Ascending aorta (tissue), 2 donors: ENCODE data around the gene KIF26B. TPM values are rescaled to one million over a fixed set of nuclear protein-coding genes. Genes with fewer than 3 reads are reported as not detected.
A peak's percentile ranks its signal among the peaks of the same experiment; 100 is the strongest.

ENCODE experiments used
- DNase-seq, 2 donors: peaks; one replicate each; pipeline ENCODE4 v3.0.0-alpha.2; 2019; ENCODE audit warnings: low spot score in 2 of 2
- H3K27ac ChIP-seq, 2 donors: fragments of 200-600 bp; sonication (generic); one replicate each; pipeline ENCODE4 v1.5.1; 2016 to 2017; ENCODE audit warnings: mild to moderate bottlenecking in 1 of 2
- H3K27me3 ChIP-seq: fragments of 200-600 bp; sonication (generic); one replicate; pipeline ENCODE4 v1.5.1; 2017
- H3K36me3 ChIP-seq, 2 donors: fragments of 200-600 bp; sonication (generic); one replicate each; pipeline ENCODE4 v1.5.1; 2016
- H3K4me1 ChIP-seq, 2 donors: fragments of 200-600 bp; sonication (generic); one replicate each; pipeline ENCODE4 v1.5.1; 2016 to 2017; ENCODE audit warnings: mild to moderate bottlenecking in 1 of 2
- H3K4me3 ChIP-seq, 2 donors: fragments of 200-600 bp; sonication (generic); one replicate each; pipeline ENCODE4 v1.5.1; 2016 to 2017; ENCODE audit warnings: mild to moderate bottlenecking in 1 of 2
- H3K9me3 ChIP-seq, 2 donors: fragments of 200-600 bp; sonication (generic); one replicate each; pipeline ENCODE4 v1.5.1; 2016
- CTCF ChIP-seq, 3 experiments: fragments of 200-600 bp in 2 of 3; fragments of 450-650 bp in 1 of 3; sonication (generic) in 2 of 3; IDR thresholded peaks; one replicate each; pipeline ENCODE4 v1.5.1; 2016 to 2019; ENCODE audit warnings: antibody characterized with exemption in 3 of 3, mild to moderate bottlenecking in 1 of 3, moderate library complexity in 1 of 3
- intact Hi-C: fragments of 100-400 bp; cut with DNase I; formaldehyde crosslinking; loops from one replicate; pipeline ENCODE4 v1.15.1; 2023
- total RNA-seq: library from RNA; depleted of rRNA; stranded (reverse); fragments of >200 nt; gene quantifications from one replicate; pipeline ENCODE4 v1.1.0, GENCODE V29; 2016

The KIF26B gene
- total RNA-seq, 1 donor from 2014 or later: not detected

GRCh38 chr1:245166471-245166885 lies 11.7 kb downstream of the KIF26B start:
- Histone ChIP-seq H3K4me3 (peak overlapping the region; percentile 31 to 42), H3K36me3 (no peaks in the 10 kb centered on the region), H3K27ac (no peak overlapping the region), H3K4me1 (no peaks in the 10 kb centered on the region), H3K27me3 (no peaks in the 10 kb centered on the region), H3K9me3 (no peaks in the 10 kb centered on the region)
- intact Hi-C loops: no loop called here
- no peak for TF ChIP-seq CTCF (IDR thresholded peaks at IDR 0.05)
- DNase-seq: no peak

GRCh38 chr1:245168086-245168485 lies 13.3 kb downstream of the KIF26B start:
- no peak for TF ChIP-seq CTCF (IDR thresholded peaks at IDR 0.05)
- Histone ChIP-seq H3K27ac (no peak overlapping the region), H3K9me3 (no peaks in the 10 kb centered on the region), H3K36me3 (no peaks in the 10 kb centered on the region), H3K4me3 (no peak overlapping the region), H3K4me1 (no peaks in the 10 kb centered on the region), H3K27me3 (no peaks in the 10 kb centered on the region)
- DNase-seq: peak in 1 of 2 donors; percentile 69
- intact Hi-C loops: no loop called here

GRCh38 chr1:245168906-245169305 lies 14.1 kb downstream of the KIF26B start:
- Histone ChIP-seq H3K4me1 (no peaks in the 10 kb centered on the region), H3K27me3 (no peaks in the 10 kb centered on the region)
- intact Hi-C loops: no loop called here

GRCh38 chr1:245169376-245169775 lies 14.6 kb downstream of the KIF26B start:
- no peaks in the 10 kb centered on the region for H3K27me3 ChIP-seq
- H3K9me3 ChIP-seq: no peaks in the 10 kb centered on the region
- TF ChIP-seq CTCF (IDR thresholded peaks at IDR 0.05): no peak
- no peaks in the 10 kb centered on the region for H3K4me1 ChIP-seq
- DNase-seq: no peak
- no peak overlapping the region for H3K27ac ChIP-seq
- no peak overlapping the region for H3K4me3 ChIP-seq
- intact Hi-C loops: no loop called here
- no peaks in the 10 kb centered on the region for H3K36me3 ChIP-seq

More at GRCh38 chr1:245168906-245169305, 14.1 kb downstream of the KIF26B start:
- H3K9me3 ChIP-seq: no peaks in the 10 kb centered on the region
- no peak overlapping the region for H3K4me3 ChIP-seq
- no peak for DNase-seq
- no peak overlapping the region for H3K27ac ChIP-seq
- no peaks in the 10 kb centered on the region for H3K36me3 ChIP-seq
- TF ChIP-seq CTCF (IDR thresholded peaks at IDR 0.05): no peak

- intact Hi-C loops: no loop called here
- TF ChIP-seq CTCF (IDR thresholded peaks at IDR 0.05): no peak
- no peak for DNase-seq
- Histone ChIP-seq H3K27me3 (no peaks in the 10 kb centered on the region), H3K9me3 (no peaks in the 10 kb centered on the region), H3K36me3 (no peaks in the 10 kb centered on the region), H3K27ac (no peak overlapping the region), H3K4me3 (no peak overlapping the region), H3K4me1 (no peaks in the 10 kb centered on the region)
Observed at GRCh38 chr1:245172026-245172425, 17.2 kb downstream of the KIF26B start.

GRCh38 chr1:245172829-245173228 lies 18.0 kb downstream of the KIF26B start:
- DNase-seq: no peak
- no peaks in the 10 kb centered on the region for H3K9me3 ChIP-seq
- H3K27ac ChIP-seq: no peak overlapping the region
- no peaks in the 10 kb centered on the region for H3K27me3 ChIP-seq
- no peak for TF ChIP-seq CTCF (IDR thresholded peaks at IDR 0.05)
- H3K36me3 ChIP-seq: no peaks in the 10 kb centered on the region
- no peak overlapping the region for H3K4me3 ChIP-seq
- intact Hi-C loops: no loop called here
- H3K4me1 ChIP-seq: no peaks in the 10 kb centered on the region
